Endodermal cell (in vitro differentiated cells): Measurements from ENCODE around the gene SCPEP1. TPM values are rescaled to one million over a fixed set of nuclear protein-coding genes. Genes with fewer than 3 reads are reported as not detected.

ENCODE experiments used
- DNase-seq: peaks from one replicate; pipeline ENCODE4 v3.0.0-alpha.2; 2017
- H3K27ac ChIP-seq: 2 replicates; pipeline ENCODE4 v1.5.1; 2013; ENCODE audit warnings: mild to moderate bottlenecking, low read depth, low read length, moderate library complexity
- H3K27me3 ChIP-seq: 2 replicates; pipeline ENCODE4 v1.6.1; 2013; ENCODE audit warnings: mild to moderate bottlenecking, low read length, moderate library complexity; ENCODE audit not compliant: insufficient read depth, control insufficient read depth, poor library complexity, severe bottlenecking
- H3K36me3 ChIP-seq: 2 replicates; pipeline ENCODE4 v1.7.0; 2013; ENCODE audit warnings: mild to moderate bottlenecking, low read length, moderate library complexity; ENCODE audit not compliant: control insufficient read depth, insufficient read depth
- H3K4me1 ChIP-seq: one replicate; pipeline ENCODE4 v1.7.0; 2013; ENCODE audit warnings: low read length; ENCODE audit not compliant: control insufficient read depth, insufficient read depth
- H3K4me3 ChIP-seq: 2 replicates; pipeline ENCODE4 v1.5.1; 2013; ENCODE audit warnings: mild to moderate bottlenecking, low read length, moderate library complexity
- H3K9ac ChIP-seq: 2 replicates; pipeline ENCODE4 v1.6.1; 2013; ENCODE audit warnings: mild to moderate bottlenecking, low read length, moderate library complexity; ENCODE audit not compliant: poor library complexity, severe bottlenecking; ENCODE audit errors: extremely low read depth
- H3K9me3 ChIP-seq: 2 replicates; pipeline ENCODE4 v1.6.1; 2013; ENCODE audit warnings: mild to moderate bottlenecking, low read length, moderate library complexity; ENCODE audit not compliant: control insufficient read depth
- H3K27ac Mint-ChIP-seq: 2 replicates; pipeline ENCODE4 v1.8.0; 2020; ENCODE audit warnings: mixed read lengths
- H3K27me3 Mint-ChIP-seq: 2 replicates; pipeline ENCODE4 v1.8.0; 2021; ENCODE audit warnings: mild to moderate bottlenecking, mixed read lengths; ENCODE audit not compliant: insufficient read depth
- H3K36me3 Mint-ChIP-seq: 2 replicates; pipeline ENCODE4 v1.8.0; 2020; ENCODE audit warnings: low read depth, mixed read lengths
- H3K4me1 Mint-ChIP-seq: 2 replicates; pipeline ENCODE4 v1.8.0; 2020; ENCODE audit warnings: mixed read lengths
- H3K4me3 Mint-ChIP-seq: 2 replicates; pipeline ENCODE4 v1.8.0; 2020; ENCODE audit warnings: mild to moderate bottlenecking, moderate library complexity, mixed read lengths
- H3K9me3 Mint-ChIP-seq: 2 replicates; pipeline ENCODE4 v1.8.0; 2020; ENCODE audit warnings: mild to moderate bottlenecking, mixed read lengths
- CTCF ChIP-seq: fragments of 200-600 bp; sonication (generic); conservative IDR thresholded peaks from 2 replicates; pipeline ENCODE4 v1.5.0; 2021; ENCODE audit warnings: antibody characterized with exemption, mild to moderate bottlenecking
- WGBS, 2 experiments: methylation state at CpG; one replicate each; pipeline versions ENCODE4 v1.1.5 to v1.1.7; 2013; ENCODE audit warnings: missing lambda C conversion rate in 2 of 2, mixed read lengths in 1 of 2; ENCODE audit not compliant: insufficient coverage in 1 of 2, insufficient read length in 1 of 2; 5-methylcytosine and 5-hydroxymethylcytosine counted together
- total RNA-seq, 2 donors: library from RNA; stranded (reverse); fragmentation: NEBNext Ultra II Directional in 1 of 2; extraction: Animal tissue kit (Norgen Biotek cat#: 25700) in 1 of 2; gene quantifications; 2 replicates in 1 of 2; 3 replicates in 1 of 2; pipeline ENCODE4 v1.2.1, GENCODE V29; 2021

SCPEP1 gene
- total RNA-seq, 2 donors from 2014 or later = 28.5 to 30.8 TPM

- Mint-ChIP-seq H3K27ac (no peak overlapping the region), H3K4me3 (no peak overlapping the region), H3K36me3 (peaks cover 4% of the 10 kb centered on the region), H3K9me3 (peaks cover 29% of the 10 kb centered on the region), H3K27me3 (peaks cover 8% of the 10 kb centered on the region), H3K4me1 (no peaks in the 10 kb centered on the region)
- Histone ChIP-seq H3K9ac (no peak overlapping the region), H3K27ac (no peak overlapping the region), H3K36me3 (no peaks in the 10 kb centered on the region), H3K4me1 (no peaks in the 10 kb centered on the region), H3K27me3 (no peaks in the 10 kb centered on the region), H3K9me3 (peaks cover 16% of the 10 kb centered on the region), H3K4me3 (no peak overlapping the region)
- WGBS, 2 experiments = 87 to 92% methylated on average over 5 to 8 of the region's 8 CpGs
- no peak for TF ChIP-seq CTCF
- DNase-seq = no peak
Measured at GRCh38 chr17:57032343-57032742, 54.4 kb downstream of the SCPEP1 start.

GRCh38 chr17:57033296-57033695 lies 55.4 kb downstream of the SCPEP1 start:
- TF ChIP-seq CTCF = no peak

GRCh38 chr17:57034807-57035754 lies 57.1 kb downstream of the SCPEP1 start:
- Histone ChIP-seq H3K4me1 (no peaks in the 10 kb centered on the region), H3K9ac (no peak overlapping the region), H3K4me3 (no peak overlapping the region), H3K9me3 (no peaks in the 10 kb centered on the region), H3K27me3 (no peaks in the 10 kb centered on the region), H3K27ac (no peak overlapping the region), H3K36me3 (no peaks in the 10 kb centered on the region)
- peaks cover 8% of the 10 kb centered on the region for H3K27me3 Mint-ChIP-seq
- 91 to 94% methylated on average over 7 to 10 of the region's 10 CpGs for WGBS, 2 experiments
- H3K4me1 Mint-ChIP-seq = no peaks in the 10 kb centered on the region
- H3K36me3 Mint-ChIP-seq = no peaks in the 10 kb centered on the region
- no peak overlapping the region for H3K27ac Mint-ChIP-seq
- H3K4me3 Mint-ChIP-seq = no peak overlapping the region
- no peak for TF ChIP-seq CTCF
- H3K9me3 Mint-ChIP-seq = peaks cover 5% of the 10 kb centered on the region
- DNase-seq = no peak

More at GRCh38 chr17:57033296-57033695, 55.4 kb downstream of the SCPEP1 start:
- Histone ChIP-seq H3K4me1 (no peaks in the 10 kb centered on the region), H3K9me3 (peaks cover 7% of the 10 kb centered on the region), H3K27me3 (no peaks in the 10 kb centered on the region), H3K9ac (no peak overlapping the region), H3K4me3 (no peak overlapping the region), H3K36me3 (no peaks in the 10 kb centered on the region), H3K27ac (no peak overlapping the region)
- Mint-ChIP-seq H3K4me3 (no peak overlapping the region), H3K4me1 (no peaks in the 10 kb centered on the region), H3K27ac (no peak overlapping the region), H3K9me3 (peaks cover 20% of the 10 kb centered on the region), H3K27me3 (peaks cover 8% of the 10 kb centered on the region), H3K36me3 (peaks cover 3% of the 10 kb centered on the region)
- WGBS, 2 experiments = 58 to 100% methylated on average over 1 to 3 of the region's 3 CpGs
- no peak for DNase-seq
